GM18505 (cell line): ENCODE data around the gene MSL2.
"Not testable (repeated sequence)": the region's sequence is repeated elsewhere in the genome, so short reads cannot be mapped to it uniquely, and the experiment has no call there.

Experiments
- ATAC-seq: cut with Tn5 transposase; IDR thresholded peaks from one replicate; pipeline ENCODE4 v1.9.1; 2021; ENCODE audit not compliant: unreplicated experiment
- POLR2A ChIP-seq: IDR thresholded peaks from 4 replicates; pipeline ENCODE4 v1.6.1; 2011; ENCODE audit warnings: borderline replicate concordance; ENCODE audit not compliant: insufficient read depth, insufficient read length; ENCODE audit errors: extremely low read depth

Gene MSL2

GRCh38 chr3:136184703-136185102 is 11.4 kb downstream of the MSL2 start:
- ATAC-seq, result no peak
- TF ChIP-seq POLR2A, result no peak

- TF ChIP-seq POLR2A, result no peak
- no peak for ATAC-seq
These were observed 14.4 kb downstream of the MSL2 start for GRCh38 chr3:136181741-136182140.

- ATAC-seq, result no peak
- no peak for TF ChIP-seq POLR2A
These were observed 18.3 kb downstream of the MSL2 start for GRCh38 chr3:136177876-136178275.

GRCh38 chr3:136173939-136174490 is 22.1 kb downstream of the MSL2 start:
- no peak for ATAC-seq
- TF ChIP-seq POLR2A, result no peak

GRCh38 chr3:136171097-136171542 is 25.0 kb downstream of the MSL2 start:
- TF ChIP-seq POLR2A, result no peak
- no peak for ATAC-seq

GRCh38 chr3:136168236-136168635 is 27.9 kb downstream of the MSL2 start:
- ATAC-seq, result not testable (repeated sequence)

- no peak for ATAC-seq
These were observed 29.6 kb downstream of the MSL2 start for GRCh38 chr3:136166507-136166906.

GRCh38 chr3:136163607-136164006 is 32.5 kb downstream of the MSL2 start:
- not testable (repeated sequence) for ATAC-seq

More at GRCh38 chr3:136166507-136166906, 29.6 kb downstream of the MSL2 start:
- TF ChIP-seq POLR2A, result no peak

GRCh38 chr3:136162322-136162721 is 33.8 kb downstream of the MSL2 start:
- TF ChIP-seq POLR2A, result no peak
- no peak for ATAC-seq

- ATAC-seq, result no peak
- no peak for TF ChIP-seq POLR2A
These were observed 34.6 kb downstream of the MSL2 start for GRCh38 chr3:136161516-136161915.

- no peak for TF ChIP-seq POLR2A
- no peak for ATAC-seq
These were observed 43.2 kb downstream of the MSL2 start for GRCh38 chr3:136152963-136153362.

GRCh38 chr3:136152176-136152843 is 43.8 kb downstream of the MSL2 start:
- TF ChIP-seq POLR2A, result no peak
- no peak for ATAC-seq

GRCh38 chr3:136151219-136151618 is 44.9 kb downstream of the MSL2 start:
- no peak for ATAC-seq
- TF ChIP-seq POLR2A, result no peak

- no peak for TF ChIP-seq POLR2A
These were observed 46.5 kb downstream of the MSL2 start for GRCh38 chr3:136149667-136150066.

GRCh38 chr3:136146981-136147729 is 49.0 kb downstream of the MSL2 start:
- TF ChIP-seq POLR2A, result no peak
- no peak for ATAC-seq

More at GRCh38 chr3:136149667-136150066, 46.5 kb downstream of the MSL2 start:
- ATAC-seq, result no peak

GRCh38 chr3:136144397-136144796 is 51.7 kb downstream of the MSL2 start:
- not testable (repeated sequence) for ATAC-seq
